ENCODE results near the gene FNDC5. TPM values are rescaled to one million over a fixed set of nuclear protein-coding genes. Genes with fewer than 3 reads are reported as not detected.
A peak's percentile ranks its signal among the peaks of the same experiment; 100 is the strongest.

FNDC5 gene
- total RNA-seq, 1 experiment from 2014 or later, result 4.5 TPM

DNA sequence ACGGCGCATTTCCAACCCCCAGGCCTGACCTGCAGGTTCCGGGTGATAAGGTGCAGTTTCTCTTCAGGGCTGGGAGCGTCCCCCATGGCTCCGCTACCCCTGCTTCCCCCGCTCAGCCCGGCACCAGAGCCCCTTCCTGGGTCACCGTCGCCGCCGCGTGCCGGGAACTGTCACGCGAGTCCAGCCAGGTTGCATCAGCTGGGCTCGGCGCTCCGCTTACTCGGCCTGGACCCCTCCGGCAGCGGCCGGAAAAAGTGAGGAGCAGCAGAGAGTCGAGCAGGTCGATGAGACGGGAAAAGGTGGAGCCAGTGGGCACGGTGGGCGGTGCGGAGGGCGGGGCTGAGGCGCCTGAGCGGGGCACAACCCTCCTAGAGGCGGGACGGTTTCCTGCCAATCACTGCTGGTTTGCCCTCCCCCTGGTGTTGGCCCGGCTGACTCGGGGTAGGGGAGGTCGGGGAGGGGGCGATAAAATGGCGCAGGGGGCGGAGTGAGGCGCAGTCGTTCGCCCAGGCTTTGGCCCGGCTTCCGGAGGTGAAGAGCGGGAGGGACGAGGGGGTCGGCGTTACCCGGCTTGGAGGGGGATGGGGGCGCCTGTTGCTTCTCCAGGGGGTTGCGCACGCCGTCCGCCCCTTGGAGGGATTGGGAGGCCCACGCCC lies 53.4 kb downstream of the FNDC5 start, which contains the start of the genes S100PBP and YARS1:
S100PBP (plus strand) TSS at position 495 of the 656 bp plus-strand sequence. CDS start 8,447 bp downstream, outside the sequence.
YARS1 (minus strand) TSS at position 200 of the 656 bp plus-strand sequence; CDS start at position 86, 114 bp downstream.
- TF ChIP-seq, protein P1, sequence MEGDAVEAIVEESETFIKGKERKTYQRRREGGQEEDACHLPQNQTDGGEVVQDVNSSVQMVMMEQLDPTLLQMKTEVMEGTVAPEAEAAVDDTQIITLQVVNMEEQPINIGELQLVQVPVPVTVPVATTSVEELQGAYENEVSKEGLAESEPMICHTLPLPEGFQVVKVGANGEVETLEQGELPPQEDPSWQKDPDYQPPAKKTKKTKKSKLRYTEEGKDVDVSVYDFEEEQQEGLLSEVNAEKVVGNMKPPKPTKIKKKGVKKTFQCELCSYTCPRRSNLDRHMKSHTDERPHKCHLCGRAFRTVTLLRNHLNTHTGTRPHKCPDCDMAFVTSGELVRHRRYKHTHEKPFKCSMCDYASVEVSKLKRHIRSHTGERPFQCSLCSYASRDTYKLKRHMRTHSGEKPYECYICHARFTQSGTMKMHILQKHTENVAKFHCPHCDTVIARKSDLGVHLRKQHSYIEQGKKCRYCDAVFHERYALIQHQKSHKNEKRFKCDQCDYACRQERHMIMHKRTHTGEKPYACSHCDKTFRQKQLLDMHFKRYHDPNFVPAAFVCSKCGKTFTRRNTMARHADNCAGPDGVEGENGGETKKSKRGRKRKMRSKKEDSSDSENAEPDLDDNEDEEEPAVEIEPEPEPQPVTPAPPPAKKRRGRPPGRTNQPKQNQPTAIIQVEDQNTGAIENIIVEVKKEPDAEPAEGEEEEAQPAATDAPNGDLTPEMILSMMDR (conservative IDR thresholded peaks at IDR 0.05), result no peak
- peak; percentile 99 for DNase-seq
- H3K36me3 Mint-ChIP-seq (ENCODE audit: insufficient read depth in 1 of 3, low read depth in 3 of 3), result peaks cover 24 to 33% (median 32%) of the 10 kb centered on the region in 3 experiments; a peak in 6 of 7 replicates
- H3K56ac ChIP-seq (ENCODE audit: insufficient read length, low read depth, low read length), result no peak within 1 kb of the TSS
- no peak within 1 kb of the TSS for H2BK5ac ChIP-seq (ENCODE audit: insufficient read length, low read length)
- no peak within 1 kb of the TSS for H2BK15ac ChIP-seq (ENCODE audit: low read depth, low read length)
- no peak within 1 kb of the TSS for H2BK20ac ChIP-seq (ENCODE audit: low read depth, low read length, poor library complexity, severe bottlenecking)
- H4K20me1 ChIP-seq (ENCODE audit: control insufficient read depth, insufficient read depth, insufficient read length), result no peaks in the 10 kb centered on the region
- peak within 1 kb of the TSS; percentile 96 for H3K9ac ChIP-seq (ENCODE audit: extremely low read depth, insufficient read length, low read length)
- no peak within 1 kb of the TSS for H2BK12ac ChIP-seq (ENCODE audit: insufficient read length, low read depth, low read length)
- H3K79me1 ChIP-seq (ENCODE audit: insufficient read depth, low read depth, low read length, poor library complexity, severe bottlenecking), result peaks cover 2% of the 10 kb centered on the region
- peak within 1 kb of the TSS; percentile 90 for H3K18ac ChIP-seq (ENCODE audit: insufficient read length, low read depth, low read length)
- peak within 1 kb of the TSS; percentile 92 for H3K4me2 ChIP-seq (ENCODE audit: insufficient read depth, insufficient read length, low read length)
- H3K27me3 ChIP-seq (ENCODE audit: insufficient read depth, low read length), result no peaks in the 10 kb centered on the region
- H3T11ph ChIP-seq (ENCODE audit: low read length), result no peak within 1 kb of the TSS
- H3K79me2 ChIP-seq (ENCODE audit: insufficient read depth, low read length), result peaks cover 41% of the 10 kb centered on the region; the same call in 1 of the 2 replicates
- no peak within 1 kb of the TSS for H4K8ac ChIP-seq (replicated peaks; ENCODE audit: insufficient read length, low read depth, low read length)
- H3K23me2 ChIP-seq (ENCODE audit: insufficient read length, low read depth, low read length, poor library complexity, severe bottlenecking), result peaks cover 8% of the 10 kb centered on the region
- H3K9me3 ChIP-seq (ENCODE audit: control insufficient read depth, low read depth, low read length), result no peaks in the 10 kb centered on the region
- peak within 1 kb of the TSS; percentile 10 for H4K91ac ChIP-seq (ENCODE audit: insufficient read length, low read depth, low read length)
- 0 out of 2 replicates have a peak, but pooled peaks cover 2% of the 10 kb centered on the region for H3K4me1 ChIP-seq (ENCODE audit: insufficient read depth, low read length)
- peak within 1 kb of the TSS; percentile 48 for H3K27ac ChIP-seq (ENCODE audit: insufficient read length, low read depth, low read length)
- H3K9me3 Mint-ChIP-seq, result peaks cover 0 to 2% of the 10 kb centered on the region in 2 experiments; a peak in 1 of 5 replicates
- H3K27me3 Mint-ChIP-seq (ENCODE audit: low read depth), result no peaks in the 10 kb centered on the region
- H3K14ac ChIP-seq (ENCODE audit: insufficient read depth, low read length), result peak within 1 kb of the TSS; percentile 93
- H3K27ac Mint-ChIP-seq, result peak within 1 kb of the TSS; percentile 97 to 99 (median 98)
- no peak within 1 kb of the TSS for H2AFZ ChIP-seq (ENCODE audit: low read length)
- peak within 1 kb of the TSS; percentile 6; the same call in 1 of the 2 replicates for H3K4ac ChIP-seq (ENCODE audit: low read depth, low read length)
- peaks cover 33 to 50% of the 10 kb centered on the region in 2 experiments for H3K4me1 Mint-ChIP-seq
- H3K4me3 Mint-ChIP-seq, result peak within 1 kb of the TSS; percentile 87 to 94
- no peak within 1 kb of the TSS for H3K23ac ChIP-seq (ENCODE audit: insufficient read length, low read depth, low read length)
- no peak within 1 kb of the TSS for H4K5ac ChIP-seq (ENCODE audit: insufficient read length, low read depth, low read length)
- no peak within 1 kb of the TSS for H2AK5ac ChIP-seq (ENCODE audit: insufficient read length, low read length)
- WGBS (ENCODE audit: extremely low coverage, insufficient read length, low lambda C conversion rate), result no CpG with 5 or more reads among the region's 55 CpGs
- H2BK120ac ChIP-seq (ENCODE audit: low read depth, low read length, poor library complexity, severe bottlenecking), result peak within 1 kb of the TSS; percentile 41
